ENCODE data around the gene SELENOI. TPM values are rescaled to one million over a fixed set of nuclear protein-coding genes. Genes with fewer than 3 reads are reported as not detected.

SELENOI gene
- total RNA-seq, 1 experiment from 2014 or later = 63.3 TPM

DNA sequence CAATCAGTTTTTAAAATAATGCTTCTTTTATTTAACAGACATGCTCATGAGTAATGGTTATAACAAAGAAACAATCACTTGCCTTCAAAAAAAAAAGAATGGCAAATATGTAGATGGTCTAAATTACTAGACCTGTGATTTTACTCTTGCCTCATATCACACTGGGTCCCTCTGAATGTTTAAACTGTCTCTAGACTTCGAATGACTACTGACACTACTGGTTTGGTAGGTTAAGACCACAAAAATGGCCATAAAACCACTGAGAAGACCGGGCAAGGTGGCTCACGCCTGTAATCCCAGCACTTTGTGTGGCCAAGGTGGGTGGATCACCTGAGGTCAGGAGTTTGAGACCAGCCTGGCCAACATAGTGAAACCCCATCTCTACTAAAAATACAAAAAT is 5.1 kb upstream of the SELENOI start:
- ChIA-PET CTCF (no interaction called here), RAD21 (ENCODE audit: low non-redundant PET in 1 of 2, low total read pairs in 2 of 2, uncharacterized antibody in 2 of 2, unreplicated experiment in 2 of 2) (no interaction called here), POLR2A (no interaction called here)
- Histone ChIP-seq H3K4me3 (replicated peaks in 1 of 2; ENCODE audit: low read depth in 1 of 2, low read length in 2 of 2) (no peak overlapping the region), H3K36me3 (ENCODE audit: control insufficient read depth in 1 of 2, insufficient read depth in 2 of 2, low read length in 2 of 2) (no peaks in the 10 kb centered on the region), H3K4me2 (ENCODE audit: low read length) (peak overlapping the region; percentile 18; the same call in 1 of the 2 replicates), H4K20me1 (ENCODE audit: insufficient read depth) (no peaks in the 10 kb centered on the region), H3K9ac (ENCODE audit: low read length) (no peak overlapping the region), H3K9me2 (ENCODE audit: insufficient read depth) (no peaks in the 10 kb centered on the region), H2AFZ (ENCODE audit: low read depth, low read length, poor library complexity, severe bottlenecking) (no peak overlapping the region), H3K27me3 (ENCODE audit: insufficient read depth, low read length) (no peaks in the 10 kb centered on the region), H3K4me1 (ENCODE audit: control insufficient read depth in 1 of 2, insufficient read depth in 2 of 2, low read length in 2 of 2) (peaks cover 10 to 46% of the 10 kb centered on the region in 2 experiments), H3K27ac (ENCODE audit: low read depth, low read length) (no peak overlapping the region), H3K9me3 (ENCODE audit: control insufficient read depth in 1 of 2, insufficient read depth in 1 of 2, low read depth in 1 of 2, low read length in 2 of 2) (no peaks in the 10 kb centered on the region), H3K79me2 (ENCODE audit: insufficient read depth, low read length) (peaks cover 17% of the 10 kb centered on the region)
- ATAC-seq (no peak), DNase-seq (ENCODE audit: low read depth, low spot score) (no peak)
- TF ChIP-seq, protein P1, sequence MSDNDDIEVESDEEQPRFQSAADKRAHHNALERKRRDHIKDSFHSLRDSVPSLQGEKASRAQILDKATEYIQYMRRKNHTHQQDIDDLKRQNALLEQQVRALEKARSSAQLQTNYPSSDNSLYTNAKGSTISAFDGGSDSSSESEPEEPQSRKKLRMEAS (IDR thresholded peaks at IDR 0.05) = no peak
- TF ChIP-seq, protein P2, sequence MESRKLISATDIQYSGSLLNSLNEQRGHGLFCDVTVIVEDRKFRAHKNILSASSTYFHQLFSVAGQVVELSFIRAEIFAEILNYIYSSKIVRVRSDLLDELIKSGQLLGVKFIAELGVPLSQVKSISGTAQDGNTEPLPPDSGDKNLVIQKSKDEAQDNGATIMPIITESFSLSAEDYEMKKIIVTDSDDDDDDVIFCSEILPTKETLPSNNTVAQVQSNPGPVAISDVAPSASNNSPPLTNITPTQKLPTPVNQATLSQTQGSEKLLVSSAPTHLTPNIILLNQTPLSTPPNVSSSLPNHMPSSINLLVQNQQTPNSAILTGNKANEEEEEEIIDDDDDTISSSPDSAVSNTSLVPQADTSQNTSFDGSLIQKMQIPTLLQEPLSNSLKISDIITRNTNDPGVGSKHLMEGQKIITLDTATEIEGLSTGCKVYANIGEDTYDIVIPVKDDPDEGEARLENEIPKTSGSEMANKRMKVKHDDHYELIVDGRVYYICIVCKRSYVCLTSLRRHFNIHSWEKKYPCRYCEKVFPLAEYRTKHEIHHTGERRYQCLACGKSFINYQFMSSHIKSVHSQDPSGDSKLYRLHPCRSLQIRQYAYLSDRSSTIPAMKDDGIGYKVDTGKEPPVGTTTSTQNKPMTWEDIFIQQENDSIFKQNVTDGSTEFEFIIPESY (IDR thresholded peaks at IDR 0.05; ENCODE audit: extremely low read depth, insufficient replicate concordance, low read length) = no peak
- no peak for TF ChIP-seq JUND (IDR thresholded peaks at IDR 0.05)
- TF ChIP-seq SIN3A (IDR thresholded peaks at IDR 0.05; ENCODE audit: low read depth) = no peak
- intact Hi-C loops (cut with micrococcal nuclease) = no loop called here
- no TSS peak for BruUV-seq (replicated peaks)

DNA sequence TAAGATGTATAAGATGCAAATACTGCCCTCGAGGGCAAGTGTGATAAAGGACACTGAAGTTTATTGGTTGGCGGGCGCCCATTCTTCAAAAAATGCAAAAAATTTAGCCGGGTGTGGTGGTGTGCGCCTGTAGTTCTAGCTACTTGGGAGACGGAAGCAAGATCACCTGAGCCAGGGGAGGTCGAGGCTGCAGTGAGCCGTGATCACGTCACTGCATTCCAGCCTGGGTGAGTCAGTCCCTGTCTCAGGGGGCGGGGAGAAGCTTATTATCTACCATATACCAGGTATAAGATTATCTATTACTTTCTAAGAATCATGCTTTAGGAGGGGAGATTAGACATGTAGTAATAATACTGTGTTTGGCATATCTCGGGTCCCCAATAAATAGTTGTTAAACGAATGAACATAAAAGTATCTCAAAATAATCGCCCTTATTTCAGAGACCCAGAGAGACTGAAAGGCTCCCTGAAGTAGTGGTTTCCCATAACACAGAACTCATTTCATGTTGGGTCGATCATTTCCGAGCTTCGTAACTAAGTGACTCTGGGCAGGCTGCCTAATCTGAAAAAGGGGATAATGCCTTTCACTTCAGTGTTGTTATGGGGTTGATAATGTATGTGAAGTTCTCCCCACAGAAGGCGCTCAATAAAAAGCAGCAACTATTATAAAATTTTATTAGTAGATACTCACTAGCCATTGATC is 1.2 kb upstream of the SELENOI start:
- no TSS peak for BruUV-seq (replicated peaks)
- H3K9ac ChIP-seq (ENCODE audit: low read length) = peak overlapping the region; percentile 96
- RAD21 ChIA-PET (ENCODE audit: low non-redundant PET in 1 of 2, low total read pairs in 2 of 2, uncharacterized antibody in 2 of 2, unreplicated experiment in 2 of 2) = no interaction called here
- peak overlapping the region; percentile 90 for H3K27ac ChIP-seq (ENCODE audit: low read depth, low read length)
- no peaks in the 10 kb centered on the region for H3K36me3 ChIP-seq (ENCODE audit: control insufficient read depth in 1 of 2, insufficient read depth in 2 of 2, low read length in 2 of 2)
- intact Hi-C loops (cut with micrococcal nuclease) = no loop called here
- no peaks in the 10 kb centered on the region for H3K27me3 ChIP-seq (ENCODE audit: insufficient read depth, low read length)
- peak; percentile 73 for DNase-seq (ENCODE audit: low read depth, low spot score)
- peaks cover 10 to 46% of the 10 kb centered on the region in 2 experiments for H3K4me1 ChIP-seq (ENCODE audit: control insufficient read depth in 1 of 2, insufficient read depth in 2 of 2, low read length in 2 of 2)
- ATAC-seq = peak; percentile 37
- H2AFZ ChIP-seq (ENCODE audit: low read depth, low read length, poor library complexity, severe bottlenecking) = no peak overlapping the region
- H3K9me2 ChIP-seq (ENCODE audit: insufficient read depth) = no peaks in the 10 kb centered on the region
- peak overlapping the region; percentile 82 to 86 for H3K4me3 ChIP-seq (replicated peaks in 1 of 2; ENCODE audit: low read depth in 1 of 2, low read length in 2 of 2)
- peak overlapping the region; percentile 83 for H3K4me2 ChIP-seq (ENCODE audit: low read length)
- no peaks in the 10 kb centered on the region for H3K9me3 ChIP-seq (ENCODE audit: control insufficient read depth in 1 of 2, insufficient read depth in 1 of 2, low read depth in 1 of 2, low read length in 2 of 2)
- H3K79me2 ChIP-seq (ENCODE audit: insufficient read depth, low read length) = peaks cover 55% of the 10 kb centered on the region
- TF ChIP-seq JUND (IDR thresholded peaks at IDR 0.05) (peak; percentile 71; the same call in 1 of the 2 replicates), FOSL1 (IDR thresholded peaks at IDR 0.05; ENCODE audit: low read depth) (peak; percentile 78), RAD21 (IDR thresholded peaks at IDR 0.05; ENCODE audit: low read depth) (no peak), CBX3 (IDR thresholded peaks at IDR 0.05; ENCODE audit: low read depth) (peak; percentile 28; the same call in 1 of the 2 replicates), POLR2AphosphoS5 (IDR thresholded peaks at IDR 0.05; ENCODE audit: low read depth, low read length) (peak; percentile 40; the same call in 1 of the 2 replicates)
- peaks cover 5% of the 10 kb centered on the region; the same call in 1 of the 2 replicates for H4K20me1 ChIP-seq (ENCODE audit: insufficient read depth)
- POLR2A ChIA-PET = interaction anchor here (1.7 to 3.0 kb wide), 2 partner anchors 11 to 29 kb away, joined by 7 to 30 read pairs; no protein-coding TSS in a partner anchor
- CTCF ChIA-PET = interaction anchor here (0.8 kb wide), 1 partner anchor 13 kb away, joined by 3 read pairs; no protein-coding TSS in a partner anchor

All from HCT116 (cell line).